OCI-LY1 (cell line): ENCODE results near the gene LANCL2.

Source experiments
- H2AFZ ChIP-seq: fragments of 200-600 bp; sonication (generic), shearing (Covaris generic); 2 replicates; pipeline ENCODE4 v1.6.0; 2014; ENCODE audit warnings: antibody characterized with exemption, mild to moderate bottlenecking, low read length
- H3F3A ChIP-seq: fragments of 200-600 bp; sonication (generic), shearing (Covaris generic); 2 replicates; pipeline ENCODE4 v1.6.0; 2014; ENCODE audit warnings: mild to moderate bottlenecking, antibody characterized with exemption, low read length, moderate library complexity; ENCODE audit not compliant: insufficient read depth
- H3K27ac ChIP-seq: fragments of 200-600 bp; sonication (generic); 2 replicates; pipeline ENCODE4 v1.5.1; 2014; ENCODE audit warnings: low read length, mixed run types, mild to moderate bottlenecking, low read depth; ENCODE audit not compliant: poor library complexity, severe bottlenecking
- H3K27me3 ChIP-seq: fragments of 200-600 bp; sonication (generic); 2 replicates; pipeline ENCODE4 v1.6.0; 2014; ENCODE audit warnings: antibody characterized with exemption, mild to moderate bottlenecking, low read length, moderate library complexity; ENCODE audit not compliant: insufficient read depth
- H3K36me3 ChIP-seq: fragments of 200-600 bp; sonication (generic); 2 replicates; pipeline ENCODE4 v1.6.1; 2014; ENCODE audit warnings: mild to moderate bottlenecking, antibody characterized with exemption, low read length, moderate library complexity, mixed read lengths; ENCODE audit not compliant: insufficient read depth
- H3K4me1 ChIP-seq: fragments of 200-600 bp; sonication (generic); 2 replicates; pipeline ENCODE4 v1.5.1; 2014; ENCODE audit warnings: mild to moderate bottlenecking, low read length, moderate library complexity; ENCODE audit not compliant: insufficient read depth, severe bottlenecking
- H3K4me2 ChIP-seq: fragments of 200-600 bp; sonication (generic), shearing (Covaris generic); 2 replicates; pipeline ENCODE4 v1.6.1; 2014; ENCODE audit warnings: low read length
- H3K4me3 ChIP-seq: fragments of 200-600 bp; sonication (generic); 2 replicates; pipeline ENCODE4 v1.5.1; 2014; ENCODE audit warnings: low read length, low read depth, mild to moderate bottlenecking, mixed read lengths; ENCODE audit not compliant: poor library complexity, severe bottlenecking
- H3K79me2 ChIP-seq: fragments of 200-600 bp; shearing (Covaris generic); 2 replicates; pipeline ENCODE4 v1.6.1; 2016; ENCODE audit warnings: mixed run types, low read length, mixed read lengths; ENCODE audit not compliant: insufficient read depth
- H3K9ac ChIP-seq: fragments of 200-600 bp; sonication (generic), shearing (Covaris generic); 2 replicates; pipeline ENCODE4 v1.6.1; 2014; ENCODE audit warnings: mild to moderate bottlenecking, low read length, mixed read lengths
- H3K9me2 ChIP-seq: fragments of 200-600 bp; sonication (generic), shearing (Covaris generic); 2 replicates; pipeline ENCODE4 v1.6.1; 2014; ENCODE audit warnings: low read depth, mild to moderate bottlenecking, low read length, mixed read lengths
- H3K9me3 ChIP-seq: fragments of 200-600 bp; shearing (Covaris generic); 2 replicates; pipeline ENCODE4 v1.6.1; 2014; ENCODE audit warnings: low read length, mixed read lengths
- H4K20me1 ChIP-seq: fragments of 200-600 bp; sonication (generic), shearing (Covaris generic); 2 replicates; pipeline ENCODE4 v1.6.0; 2016; ENCODE audit warnings: mild to moderate bottlenecking, low read length; ENCODE audit not compliant: insufficient read depth
- EZH2 ChIP-seq: fragments of 200-600 bp; sonication (generic), shearing (Covaris generic); IDR thresholded peaks from 2 replicates; pipeline ENCODE4 v1.8.0; 2017; ENCODE audit warnings: borderline replicate concordance, mixed run types, mild to moderate bottlenecking, antibody characterized with exemption, low read length, moderate library complexity, mixed read lengths
- TF ChIP-seq, protein P1 (sequence below): fragments of 200-600 bp; sonication (generic), shearing (Covaris generic); IDR thresholded peaks from 2 replicates; pipeline ENCODE4 v1.5.1; 2017; ENCODE audit warnings: mild to moderate bottlenecking, antibody characterized with exemption, low read length, moderate library complexity, mixed read lengths

Gene LANCL2

GRCh38 chr7:55473932-55474331 is 108.8 kb downstream of the LANCL2 start:
- TF ChIP-seq EZH2 = no peak
- TF ChIP-seq, protein P1, sequence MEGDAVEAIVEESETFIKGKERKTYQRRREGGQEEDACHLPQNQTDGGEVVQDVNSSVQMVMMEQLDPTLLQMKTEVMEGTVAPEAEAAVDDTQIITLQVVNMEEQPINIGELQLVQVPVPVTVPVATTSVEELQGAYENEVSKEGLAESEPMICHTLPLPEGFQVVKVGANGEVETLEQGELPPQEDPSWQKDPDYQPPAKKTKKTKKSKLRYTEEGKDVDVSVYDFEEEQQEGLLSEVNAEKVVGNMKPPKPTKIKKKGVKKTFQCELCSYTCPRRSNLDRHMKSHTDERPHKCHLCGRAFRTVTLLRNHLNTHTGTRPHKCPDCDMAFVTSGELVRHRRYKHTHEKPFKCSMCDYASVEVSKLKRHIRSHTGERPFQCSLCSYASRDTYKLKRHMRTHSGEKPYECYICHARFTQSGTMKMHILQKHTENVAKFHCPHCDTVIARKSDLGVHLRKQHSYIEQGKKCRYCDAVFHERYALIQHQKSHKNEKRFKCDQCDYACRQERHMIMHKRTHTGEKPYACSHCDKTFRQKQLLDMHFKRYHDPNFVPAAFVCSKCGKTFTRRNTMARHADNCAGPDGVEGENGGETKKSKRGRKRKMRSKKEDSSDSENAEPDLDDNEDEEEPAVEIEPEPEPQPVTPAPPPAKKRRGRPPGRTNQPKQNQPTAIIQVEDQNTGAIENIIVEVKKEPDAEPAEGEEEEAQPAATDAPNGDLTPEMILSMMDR = no peak
- H3K27ac ChIP-seq = peak overlapping the region; percentile 29

GRCh38 chr7:55474944-55475854 is 110.1 kb downstream of the LANCL2 start:
- H2AFZ ChIP-seq = no peak overlapping the region
- no peaks in the 10 kb centered on the region for H3K9me3 ChIP-seq
- no peaks in the 10 kb centered on the region for H3K79me2 ChIP-seq
- no peak overlapping the region for H3K4me2 ChIP-seq
- no peaks in the 10 kb centered on the region for H3F3A ChIP-seq
- TF ChIP-seq, protein P1 = no peak
- no peak for TF ChIP-seq EZH2
- H3K9me2 ChIP-seq = no peaks in the 10 kb centered on the region
- H4K20me1 ChIP-seq = no peaks in the 10 kb centered on the region
- no peak overlapping the region for H3K4me3 ChIP-seq
- H3K36me3 ChIP-seq = peaks cover 69% of the 10 kb centered on the region
- no peaks in the 10 kb centered on the region for H3K27me3 ChIP-seq
- peaks cover 5% of the 10 kb centered on the region for H3K4me1 ChIP-seq
- no peak overlapping the region for H3K27ac ChIP-seq
- H3K9ac ChIP-seq = no peak overlapping the region

More at GRCh38 chr7:55473932-55474331, 108.8 kb downstream of the LANCL2 start:
- Histone ChIP-seq H3K27me3 (no peaks in the 10 kb centered on the region), H4K20me1 (no peaks in the 10 kb centered on the region), H3K79me2 (no peaks in the 10 kb centered on the region), H3K4me1 (peaks cover 18% of the 10 kb centered on the region), H3K36me3 (peaks cover 75% of the 10 kb centered on the region), H3F3A (no peaks in the 10 kb centered on the region), H3K9me3 (no peaks in the 10 kb centered on the region), H3K9ac (no peak overlapping the region), H3K9me2 (no peaks in the 10 kb centered on the region), H2AFZ (no peak overlapping the region), H3K4me2 (no peak overlapping the region), H3K4me3 (no peak overlapping the region)

- H3F3A ChIP-seq = no peaks in the 10 kb centered on the region
- no peak overlapping the region for H3K27ac ChIP-seq
- peaks cover 73% of the 10 kb centered on the region for H3K36me3 ChIP-seq
- H3K27me3 ChIP-seq = no peaks in the 10 kb centered on the region
- no peak for TF ChIP-seq EZH2
- TF ChIP-seq, protein P1 = no peak
- no peak overlapping the region for H3K4me2 ChIP-seq
- no peaks in the 10 kb centered on the region for H3K9me2 ChIP-seq
- H3K4me1 ChIP-seq = no peaks in the 10 kb centered on the region
- H2AFZ ChIP-seq = no peak overlapping the region
- no peak overlapping the region for H3K4me3 ChIP-seq
- H4K20me1 ChIP-seq = no peaks in the 10 kb centered on the region
- H3K9me3 ChIP-seq = no peaks in the 10 kb centered on the region
- no peaks in the 10 kb centered on the region for H3K79me2 ChIP-seq
- no peak overlapping the region for H3K9ac ChIP-seq
These were observed 111.0 kb downstream of the LANCL2 start for GRCh38 chr7:55475855-55476803.
